Gastroesophageal sphincter (tissue), 4 donors: ENCODE results near the gene MYO18A. TPM values are rescaled to one million over a fixed set of nuclear protein-coding genes. Genes with fewer than 3 reads are reported as not detected.
"Not testable (repeated sequence)": the region's sequence is repeated elsewhere in the genome, so short reads cannot be mapped to it uniquely, and the experiment has no call there.

ENCODE experiments used
- ATAC-seq: fragments of 150-250 bp; one replicate; pipeline ENCODE4 v1.9.1; 2016; ENCODE audit warnings: mild to moderate bottlenecking, moderate library complexity
- H3K27ac ChIP-seq, 4 donors: fragments of 200-600 bp; sonication (generic) in 3 of 4; 1 replicate in 3 of 4; 2 replicates in 1 of 4; pipeline ENCODE4 v1.5.1; 2016 to 2019
- H3K27me3 ChIP-seq: fragments of 200-600 bp; sonication (generic); one replicate; pipeline ENCODE4 v1.5.1; 2019
- H3K36me3 ChIP-seq, 2 donors: fragments of 200-600 bp; sonication (generic); one replicate each; pipeline ENCODE4 v1.5.1; 2019; ENCODE audit warnings: control low read depth in 1 of 2
- H3K4me1 ChIP-seq, 3 donors: fragments of 200-600 bp; sonication (generic); 1 replicate in 2 of 3; 2 replicates in 1 of 3; pipeline ENCODE4 v1.5.1; 2016 to 2019; ENCODE audit warnings: control low read depth in 2 of 3
- H3K4me3 ChIP-seq, 2 donors: fragments of 200-600 bp; sonication (generic); one replicate each; pipeline ENCODE4 v1.5.1; 2019; ENCODE audit warnings: mild to moderate bottlenecking in 1 of 2, moderate library complexity in 1 of 2
- H3K9me3 ChIP-seq, 3 donors: fragments of 200-600 bp; sonication (generic); one replicate each; pipeline ENCODE4 v1.5.1; 2017 to 2019; ENCODE audit warnings: control low read depth in 2 of 3
- CTCF ChIP-seq, 4 experiments: fragments of 200-600 bp in 2 of 4; fragments of 450-650 bp in 2 of 4; sonication (generic) in 1 of 4; IDR thresholded peaks; one replicate each; pipeline ENCODE4 v1.5.1; 2017 to 2019; ENCODE audit warnings: antibody characterized with exemption in 4 of 4, mild to moderate bottlenecking in 2 of 4, moderate library complexity in 2 of 4
- EP300 ChIP-seq: sonication (generic); formaldehyde crosslinking; IDR thresholded peaks from one replicate; pipeline ENCODE4 v1.6.1; 2017; ENCODE audit warnings: antibody characterized with exemption, mild to moderate bottlenecking
- POLR2A ChIP-seq, 2 donors: fragments of 450-650 bp; IDR thresholded peaks; one replicate each; pipeline ENCODE4 v1.6.1; 2017; ENCODE audit warnings: antibody characterized with exemption in 2 of 2, mild to moderate bottlenecking in 2 of 2, moderate library complexity in 1 of 2
- POLR2AphosphoS5 ChIP-seq: sonication (generic); formaldehyde crosslinking; IDR thresholded peaks from one replicate; pipeline ENCODE4 v1.6.1; 2017; ENCODE audit warnings: antibody characterized with exemption
- WGBS, 2 donors: methylation state at CpG; one replicate each; pipeline ENCODE4 v1.1.5; 2018; ENCODE audit warnings: low coverage in 1 of 2; 5-methylcytosine and 5-hydroxymethylcytosine counted together
- total RNA-seq, 4 donors: library from RNA; depleted of rRNA; stranded (reverse); fragments of >200 nt; gene quantifications; one replicate each; pipeline ENCODE4 v1.1.0, GENCODE V29; 2016

Gene MYO18A
- 10 to 100 TPM; 45.5 to 70.5 (median 56.5) TPM for total RNA-seq

DNA sequence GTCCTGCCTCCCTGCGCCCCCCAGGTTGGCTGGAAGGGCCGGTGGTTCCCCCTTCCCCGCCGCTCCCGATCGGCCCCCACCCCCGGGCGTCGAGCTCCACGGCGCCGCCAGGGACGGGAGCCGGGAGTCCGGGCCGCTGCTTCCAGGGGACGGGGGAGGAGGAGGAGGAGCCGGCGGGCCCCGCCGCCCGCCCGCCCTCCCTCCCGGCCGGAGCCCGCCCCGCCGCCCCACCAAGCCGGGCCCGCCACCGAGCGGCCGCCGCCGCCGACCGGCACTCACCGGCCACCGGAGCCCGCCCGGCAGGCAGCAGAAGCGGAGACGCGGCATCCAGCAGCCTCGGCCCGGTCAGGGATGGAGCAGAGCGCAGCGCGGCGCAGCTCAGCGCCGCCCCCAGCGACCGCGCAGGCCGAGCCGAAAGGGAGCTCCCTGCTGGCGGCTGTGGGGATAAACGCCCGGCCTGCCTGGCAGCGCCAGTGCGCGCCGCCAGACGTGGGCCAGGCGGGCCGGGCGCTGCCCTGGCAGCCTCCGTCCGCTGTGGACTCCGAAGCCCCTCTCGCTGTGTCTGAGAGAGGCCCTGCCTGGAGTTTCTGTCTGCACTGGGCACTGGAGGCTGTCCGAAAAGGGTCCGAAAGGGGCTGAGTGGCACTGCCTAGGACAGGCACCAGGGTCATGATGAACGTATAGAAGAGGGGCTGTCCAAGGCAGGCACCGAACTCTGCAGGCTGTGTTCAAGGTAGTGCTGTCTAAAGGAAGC lies at the start of gene MYO18A:
TSS of gene MYO18A (minus strand) at position 365 of the 754 bp plus-strand sequence. CDS start 13,458 bp downstream, outside the sequence.
- ATAC-seq = peak; percentile 94
- Histone ChIP-seq H3K4me3 (peak within 1 kb of the TSS; percentile 72 to 79), H3K4me1 (peaks cover 0 to 58% (median 42%) of the 10 kb centered on the region in 3 donors), H3K27me3 (no peaks in the 10 kb centered on the region), H3K27ac (peak within 1 kb of the TSS; percentile 82 to 93 (median 90)), H3K9me3 (no peaks in the 10 kb centered on the region), H3K36me3 (no peaks in the 10 kb centered on the region)
- TF ChIP-seq EP300 = no peak
- TF ChIP-seq POLR2AphosphoS5 = peak; percentile 27
- TF ChIP-seq CTCF (IDR thresholded peaks at IDR 0.05) = peak in 3 of 4 experiments; percentile 91 to 98 (median 97)
- peak in 1 of 2 donors; percentile 41 for TF ChIP-seq POLR2A (IDR thresholded peaks at IDR 0.05)
- no CpG with 5 or more reads among the region's 76 CpGs for WGBS, 2 donors

GRCh38 chr17:29225396-29225795 lies 45.2 kb upstream of the MYO18A start:
- no peak for ATAC-seq
- no peak overlapping the region for H3K27ac ChIP-seq
- H3K9me3 ChIP-seq = no peaks in the 10 kb centered on the region
- H3K27me3 ChIP-seq = no peaks in the 10 kb centered on the region
- TF ChIP-seq CTCF (IDR thresholded peaks at IDR 0.05) = no peak
- TF ChIP-seq EP300 = no peak
- TF ChIP-seq POLR2A (IDR thresholded peaks at IDR 0.05) = no peak
- TF ChIP-seq POLR2AphosphoS5 = no peak
- H3K4me3 ChIP-seq = no peak overlapping the region
- no peaks in the 10 kb centered on the region for H3K36me3 ChIP-seq
- H3K4me1 ChIP-seq = no peaks in the 10 kb centered on the region

- not testable (repeated sequence) for ATAC-seq, H3K27ac ChIP-seq, H3K4me1 ChIP-seq, H3K9me3 ChIP-seq, H3K36me3 ChIP-seq, H3K27me3 ChIP-seq, H3K4me3 ChIP-seq
- 93 to 94% methylated on average over 2 to 11 of the region's 11 CpGs for WGBS, 2 donors
Measured at GRCh38 chr17:29221338-29221737, 41.1 kb upstream of the MYO18A start.

DNA sequence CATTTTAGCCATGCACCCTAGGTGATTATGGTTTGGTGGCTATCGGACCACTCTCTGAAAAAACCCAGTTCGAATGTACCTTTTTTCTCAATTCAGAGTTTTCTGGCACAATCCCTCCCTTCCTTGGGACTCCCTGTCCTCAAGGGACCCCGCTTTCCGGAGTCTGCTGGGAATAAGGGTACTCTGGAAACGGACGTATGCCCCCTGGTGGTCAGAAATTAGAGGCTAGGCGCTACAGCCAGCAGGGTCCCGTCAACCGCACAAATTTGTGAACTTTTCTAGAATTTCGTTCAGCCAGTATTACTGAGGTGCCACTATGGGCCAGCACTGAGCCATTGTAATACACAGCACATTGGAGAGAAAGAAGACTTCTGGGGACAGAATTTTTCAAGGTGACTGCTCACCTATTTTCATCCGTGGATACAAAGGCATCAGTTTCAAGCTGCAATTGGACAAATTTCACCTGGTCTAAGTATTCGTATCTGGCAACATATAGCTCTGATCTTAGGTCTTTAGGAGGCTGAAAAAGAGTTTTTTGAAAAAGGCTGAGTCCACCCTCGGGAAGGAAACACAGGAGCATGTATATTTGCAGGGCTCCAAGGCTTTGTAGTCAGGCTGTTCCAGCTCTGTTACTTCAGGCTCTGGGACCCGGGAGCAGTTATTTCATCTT lies 39.3 kb upstream of the MYO18A start:
- TF ChIP-seq POLR2AphosphoS5 (peak; percentile 40), CTCF (IDR thresholded peaks at IDR 0.05) (peak; percentile 91 to 96 (median 94)), POLR2A (IDR thresholded peaks at IDR 0.05) (no peak), EP300 (no peak)
- peak; percentile 92 for ATAC-seq
- Histone ChIP-seq H3K27ac (no peak overlapping the region), H3K9me3 (no peaks in the 10 kb centered on the region), H3K4me3 (no peak overlapping the region), H3K36me3 (no peaks in the 10 kb centered on the region), H3K27me3 (no peaks in the 10 kb centered on the region), H3K4me1 (peaks cover 0 to 10% (median 3%) of the 10 kb centered on the region in 3 donors)
- 7 to 15% methylated on average over 6 to 11 of the region's 14 CpGs for WGBS, 2 donors

GRCh38 chr17:29216856-29217255 lies 36.7 kb upstream of the MYO18A start:
- WGBS, 2 donors = 91 to 96% methylated on average over 3 to 5 of the region's 5 CpGs
- Histone ChIP-seq H3K27me3 (no peaks in the 10 kb centered on the region), H3K36me3 (no peaks in the 10 kb centered on the region), H3K27ac (no peak overlapping the region), H3K4me3 (no peak overlapping the region), H3K9me3 (no peaks in the 10 kb centered on the region), H3K4me1 (peaks cover 0 to 10% (median 3%) of the 10 kb centered on the region in 3 donors)
- no peak for ATAC-seq
- TF ChIP-seq CTCF (IDR thresholded peaks at IDR 0.05) = no peak
- TF ChIP-seq POLR2AphosphoS5 = no peak
- no peak for TF ChIP-seq POLR2A (IDR thresholded peaks at IDR 0.05)
- no peak for TF ChIP-seq EP300
